Head of caudate nucleus (tissue), 42 donors: ENCODE results near the gene ARHGEF40.

ENCODE experiments used
- DNase-seq, 42 donors: peaks; one replicate each; pipeline versions ENCODE4 v3.0.0 to v3.0.0-alpha.2; 2020 to 2021; ENCODE audit warnings: mixed read lengths in 7 of 42
- intact Hi-C: fragments of 100-400 bp; cut with DNase I; formaldehyde crosslinking; loops from one replicate; pipeline ENCODE4 v1.15.0; 2022

ARHGEF40 gene

DNA sequence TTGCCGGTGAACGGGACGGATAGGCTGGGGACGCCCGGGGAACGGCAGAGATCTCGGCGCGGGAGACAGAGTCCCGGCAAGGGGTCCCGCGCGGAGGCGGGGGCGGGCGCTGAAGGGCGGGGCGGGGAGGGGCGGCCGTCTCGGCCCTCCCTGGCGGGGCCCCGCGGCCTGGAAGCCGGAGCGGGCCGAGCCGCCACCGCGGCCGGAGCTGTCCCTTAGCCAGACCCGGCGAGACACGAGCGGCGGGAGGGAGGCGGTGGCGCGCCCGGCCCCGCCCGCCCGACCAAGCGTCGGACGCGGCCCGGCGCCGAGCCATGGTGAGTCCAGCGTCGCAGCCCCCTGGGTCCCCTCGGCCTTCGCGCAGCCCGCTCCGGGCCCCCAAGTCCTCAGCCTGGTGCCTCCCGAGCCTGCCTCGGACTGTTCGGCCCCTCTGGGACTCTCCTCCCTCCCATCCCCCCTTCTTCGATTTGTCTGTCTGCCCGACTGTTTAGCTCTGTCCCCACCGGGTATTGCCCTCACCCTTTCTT lies at the start of gene ARHGEF40:
TSS of gene ARHGEF40 (plus strand) at position 222 of the 527 bp plus-strand sequence. CDS start at position 315, 93 bp downstream.
- intact Hi-C loops, result no loop called here

DNA sequence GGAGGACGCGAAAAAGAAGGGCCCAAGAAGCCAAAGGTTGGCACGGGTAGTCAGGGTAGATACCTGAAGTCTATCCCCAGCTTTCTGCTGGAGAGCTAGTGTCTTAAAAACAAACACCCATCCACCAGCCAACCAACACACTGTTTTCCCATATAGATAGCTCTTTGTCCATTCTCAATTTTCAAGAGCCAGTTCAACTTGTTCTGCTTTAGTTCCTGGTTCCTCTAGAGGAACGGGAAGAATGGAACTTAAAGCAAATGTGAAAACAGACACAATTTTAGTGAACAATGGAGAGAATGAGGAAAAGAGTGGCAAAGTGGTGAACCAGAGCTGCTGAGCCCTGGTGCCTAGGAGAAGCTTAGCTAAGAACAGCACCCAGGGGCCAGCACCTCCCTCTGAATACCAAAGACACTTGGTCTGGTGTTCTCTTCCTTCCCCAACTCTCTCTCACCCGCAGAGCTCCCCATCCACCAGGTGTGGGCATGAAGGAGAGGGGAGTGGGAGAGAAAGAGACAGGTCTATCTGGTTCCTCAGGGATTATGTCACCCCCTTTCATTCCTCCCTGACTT lies 49.0 kb upstream of the ARHGEF40 start:
- DNase-seq, result no peak
- intact Hi-C loops, result no loop called here

More for the DNA sequence above, at the start of gene ARHGEF40:
- DNase-seq, result peak in 41 of 42 donors; percentile 45 to 90 (median 79)

DNA sequence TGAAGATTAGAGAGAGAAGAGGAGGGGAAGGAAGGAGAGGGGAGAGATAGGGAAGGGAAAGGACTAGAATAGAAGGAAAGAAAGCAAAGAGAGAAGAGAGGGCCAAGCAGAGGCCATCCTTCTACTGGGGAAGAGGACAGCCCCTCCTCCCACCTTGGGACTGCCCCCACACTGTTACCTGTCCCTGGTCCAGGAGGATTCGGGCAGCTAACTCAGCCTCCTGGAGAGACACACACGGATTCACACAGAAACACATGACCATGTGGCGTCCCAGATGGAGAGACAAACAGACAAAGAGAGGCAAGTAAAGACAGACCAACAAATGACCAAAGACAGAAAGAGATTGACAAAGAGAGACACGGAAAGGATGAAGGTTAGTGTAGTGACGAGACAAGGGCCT lies 47.4 kb upstream of the ARHGEF40 start:
- no peak for DNase-seq
- intact Hi-C loops, result no loop called here

DNA sequence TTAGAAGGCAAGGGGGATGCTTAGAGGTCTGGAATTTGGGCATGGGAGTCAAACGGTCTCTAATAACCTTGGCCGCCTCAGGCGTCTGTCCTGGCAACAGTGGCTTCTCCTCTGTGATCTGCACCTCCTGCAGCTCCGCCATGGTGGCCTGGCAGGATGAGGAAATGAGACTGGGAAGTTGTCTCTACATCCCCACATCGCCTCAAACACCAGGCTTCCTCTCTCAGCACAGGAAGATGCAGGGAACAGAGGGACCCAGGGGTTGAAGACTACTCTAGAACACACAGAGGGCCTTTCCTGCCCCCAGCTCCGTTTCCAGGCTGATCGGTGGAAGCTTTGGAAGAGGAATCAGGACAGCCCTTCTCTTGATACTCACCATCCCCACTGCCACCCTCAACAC lies 46.9 kb upstream of the ARHGEF40 start:
- peak in 18 of 42 donors; percentile 28 to 69 (median 44) for DNase-seq

DNA sequence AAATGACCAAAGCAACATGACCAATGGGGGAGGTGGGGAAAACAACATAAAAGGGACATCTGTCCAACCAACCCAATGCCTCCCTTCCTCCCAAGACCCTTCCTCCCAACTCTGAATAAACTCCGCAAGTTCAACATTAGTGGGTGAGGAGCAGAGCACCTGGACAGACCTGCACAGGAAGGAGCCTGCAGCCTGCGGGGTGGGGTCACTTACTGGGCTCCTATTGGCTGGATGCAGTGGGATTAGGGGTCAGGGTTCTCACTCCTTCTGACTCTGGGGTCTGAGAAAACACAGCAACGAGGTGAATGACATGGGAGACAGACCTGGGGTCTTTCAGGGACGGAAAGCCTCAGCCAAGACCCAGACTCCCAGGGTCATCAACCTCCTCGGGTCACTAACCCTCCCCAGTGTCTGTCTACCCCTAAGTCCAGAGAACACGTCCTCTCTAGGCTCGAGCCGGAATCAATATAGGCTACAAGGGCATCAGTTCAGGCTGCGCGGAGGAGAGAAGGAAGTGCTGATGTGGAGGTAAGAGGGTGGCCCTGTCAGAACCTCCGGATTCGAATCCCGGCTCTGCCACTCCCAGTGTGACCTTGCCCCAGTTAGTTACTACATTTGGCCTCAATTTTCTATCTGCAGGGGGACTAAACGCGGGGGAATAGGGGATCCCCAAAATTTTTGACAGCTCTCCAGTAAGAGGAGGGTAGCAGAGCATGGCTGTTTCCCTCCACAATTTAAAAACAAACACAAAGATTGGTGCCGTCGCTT lies 46.1 kb upstream of the ARHGEF40 start:
- intact Hi-C loops, result no loop called here
- peak in 1 of 42 donors; percentile 47 for DNase-seq

More for the DNA sequence above, 46.9 kb upstream of the ARHGEF40 start:
- intact Hi-C loops, result no loop called here

DNA sequence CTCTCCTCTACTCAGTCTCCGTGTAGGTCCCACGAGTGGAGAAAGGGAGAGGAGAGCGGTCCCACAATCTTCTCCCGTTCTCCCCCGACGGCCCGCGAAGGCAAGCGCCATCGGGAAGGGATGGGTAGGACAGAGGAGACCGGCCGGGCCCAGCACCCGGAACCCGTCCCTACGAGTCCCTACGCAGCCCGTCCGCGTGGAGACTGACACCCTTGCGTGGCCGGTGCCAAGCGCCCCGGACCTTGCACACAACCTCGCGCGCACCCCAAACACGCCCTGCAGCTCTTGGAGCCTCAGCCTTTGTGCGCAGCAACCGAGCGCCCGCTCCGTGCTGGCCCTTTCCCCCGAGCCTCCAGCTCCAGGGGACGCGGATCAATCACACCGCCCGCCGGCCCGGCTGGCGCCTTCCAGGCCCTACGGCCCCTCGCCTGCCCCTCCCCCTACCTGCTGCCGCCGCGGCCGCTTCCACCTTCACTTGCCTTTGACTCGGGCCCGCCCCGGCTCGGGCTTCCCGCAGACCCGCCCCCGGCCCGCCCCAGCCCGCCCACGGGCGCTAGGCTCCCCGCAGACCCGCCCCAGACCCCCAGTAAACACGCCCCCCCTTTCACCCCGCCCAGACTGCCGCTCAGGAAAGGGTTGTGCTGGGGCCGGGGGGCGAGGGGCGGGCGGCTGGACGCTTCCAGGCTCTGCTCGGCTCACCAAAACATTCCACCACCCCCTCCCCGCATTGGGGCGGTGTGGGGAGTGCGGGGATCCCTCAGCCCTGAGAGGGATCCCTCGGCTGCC lies 45.3 kb upstream of the ARHGEF40 start, which contains the start of gene NDRG2:
TSS of gene NDRG2 (minus strand) at position 477 of the 786 bp plus-strand sequence. CDS start 1,746 bp downstream, outside the sequence.
- intact Hi-C loops, result loop anchor here (5.0 kb wide), 1 partner anchor 222 kb away; the partner anchor contains the start of gene RNASE1
- DNase-seq, result peak; percentile 46 to 93 (median 81)

DNA sequence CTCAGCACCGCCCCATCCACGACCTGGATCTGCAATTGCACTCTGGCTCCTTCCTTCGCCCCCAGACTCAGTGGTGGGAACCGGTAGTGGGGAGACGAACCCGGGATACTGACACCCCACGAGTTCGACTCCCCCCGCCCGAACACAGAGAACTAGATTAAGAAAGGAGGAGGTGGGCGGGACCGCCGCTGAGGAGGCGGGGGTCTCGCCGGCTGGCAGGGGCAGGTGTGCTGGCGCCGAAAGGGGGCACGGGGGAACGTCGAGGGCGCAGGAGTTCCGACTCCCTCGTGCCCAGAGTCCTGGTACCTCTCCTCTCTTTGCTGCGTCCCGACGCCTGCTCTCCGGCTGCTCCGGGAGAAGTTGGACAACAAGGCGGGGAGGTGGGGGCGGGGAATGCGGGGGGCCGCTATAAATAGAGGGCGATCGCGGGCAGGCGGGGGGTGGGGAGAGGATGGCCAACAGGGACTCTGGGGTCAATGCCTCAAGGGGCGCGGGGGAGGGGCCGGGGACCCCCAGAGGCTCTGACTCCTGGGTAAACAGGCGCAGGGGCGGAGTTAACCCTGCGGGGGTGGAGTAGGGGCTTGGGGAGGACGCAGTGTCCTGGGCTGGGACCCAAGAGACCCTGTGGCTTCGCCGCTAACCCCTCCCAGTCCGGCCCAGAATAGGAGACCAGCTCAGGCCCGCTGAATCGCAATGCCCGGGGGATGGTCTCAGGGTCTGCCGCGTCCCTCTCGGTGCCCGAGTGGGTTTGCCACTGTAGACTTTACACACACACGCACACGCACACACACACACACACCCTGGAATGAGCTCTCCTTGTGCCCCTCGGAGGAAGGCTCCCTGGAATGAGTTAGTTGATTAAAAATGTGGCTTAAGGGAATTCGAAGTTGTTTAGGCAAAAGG lies 44.5 kb upstream of the ARHGEF40 start:
- peak; percentile 75 to 96 (median 89) for DNase-seq
- intact Hi-C loops, result loop anchor here (5.0 kb wide), 1 partner anchor 223 kb away; the partner anchor contains the start of gene RNASE1

DNA sequence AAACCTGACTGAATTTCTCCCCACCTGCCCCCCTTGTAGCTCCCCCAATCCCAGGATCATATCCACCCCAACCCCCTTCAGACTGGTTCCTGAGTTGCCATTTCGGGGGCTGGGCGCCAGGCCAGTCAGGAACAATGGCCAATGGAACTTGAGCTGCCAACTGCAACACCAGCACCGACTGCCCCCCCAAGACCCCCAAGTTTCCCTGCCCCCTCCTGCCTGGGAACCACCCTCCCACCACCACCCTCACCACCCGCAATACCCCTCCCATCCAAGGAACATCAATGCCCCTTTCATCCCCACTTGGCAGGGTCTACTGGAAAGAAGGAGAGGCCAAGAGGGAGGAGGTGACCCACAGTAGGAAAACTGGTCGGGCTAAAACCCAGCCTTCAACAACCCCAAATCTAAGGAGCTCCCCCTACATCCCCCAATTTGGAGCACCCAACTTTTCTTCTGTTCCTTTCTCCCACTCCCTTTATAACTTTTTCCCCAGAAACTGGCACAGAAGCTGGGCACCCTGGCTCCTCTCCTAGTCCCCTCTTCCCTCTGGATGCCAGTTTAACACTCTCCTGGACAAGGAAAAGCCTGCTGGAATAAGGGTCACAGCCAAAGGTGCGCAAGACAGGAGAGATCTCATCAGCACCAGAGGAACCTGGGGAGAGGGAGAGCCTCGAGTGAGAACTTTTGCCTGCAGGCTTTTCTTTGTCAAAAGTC lies 43.7 kb upstream of the ARHGEF40 start:
- DNase-seq, result peak; percentile 72 to 95 (median 87)
- intact Hi-C loops, result loop anchor here (5.0 kb wide), 1 partner anchor 224 kb away; the partner anchor contains the start of gene RNASE1

DNA sequence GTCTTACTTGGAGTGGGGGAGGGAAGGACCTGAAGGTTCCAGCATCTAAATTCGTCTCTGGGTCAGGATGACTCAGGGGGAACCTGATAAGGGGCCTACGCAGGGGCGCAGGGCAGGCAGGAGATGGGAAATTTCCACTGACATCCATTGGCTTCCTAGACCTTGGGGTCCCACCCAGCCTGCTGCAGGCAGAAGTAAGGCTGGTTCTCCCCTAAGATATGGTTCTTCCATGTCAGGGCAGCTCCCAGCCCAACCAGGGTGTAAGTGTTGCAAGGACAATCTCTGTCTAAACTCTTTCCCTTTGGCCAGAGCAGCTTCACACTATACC lies 43.2 kb upstream of the ARHGEF40 start:
- intact Hi-C loops, result loop anchor here (5.0 kb wide), 1 partner anchor 225 kb away; the partner anchor contains the start of gene RNASE1
- DNase-seq, result no peak

DNA sequence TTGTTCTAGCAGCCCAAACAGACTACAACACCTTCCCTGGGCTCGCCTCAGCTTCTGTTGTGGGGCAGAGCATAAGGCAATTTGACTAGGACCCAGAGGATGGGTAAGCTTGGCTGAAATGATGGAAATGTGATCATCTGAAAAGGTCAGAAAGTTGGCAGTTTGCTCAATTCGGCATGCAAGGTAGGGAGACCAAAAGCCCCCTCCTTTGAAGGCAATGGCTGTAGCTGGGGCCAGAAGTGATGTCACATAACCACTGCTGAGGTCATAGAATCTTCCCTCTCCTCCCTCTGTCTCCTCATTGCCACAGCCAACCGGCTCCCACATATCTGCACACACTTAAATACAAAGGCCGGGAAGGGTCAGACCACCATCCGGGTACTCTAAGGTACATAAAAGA lies 40.2 kb upstream of the ARHGEF40 start, which contains the start of gene TPPP2:
TSS of gene TPPP2 (plus strand) at position 301 of the 400 bp plus-strand sequence. CDS start 365 bp downstream, outside the sequence.
- DNase-seq, result no peak
- intact Hi-C loops, result loop anchor here (5.0 kb wide), 1 partner anchor 228 kb away; the partner anchor contains the start of gene RNASE1

DNA sequence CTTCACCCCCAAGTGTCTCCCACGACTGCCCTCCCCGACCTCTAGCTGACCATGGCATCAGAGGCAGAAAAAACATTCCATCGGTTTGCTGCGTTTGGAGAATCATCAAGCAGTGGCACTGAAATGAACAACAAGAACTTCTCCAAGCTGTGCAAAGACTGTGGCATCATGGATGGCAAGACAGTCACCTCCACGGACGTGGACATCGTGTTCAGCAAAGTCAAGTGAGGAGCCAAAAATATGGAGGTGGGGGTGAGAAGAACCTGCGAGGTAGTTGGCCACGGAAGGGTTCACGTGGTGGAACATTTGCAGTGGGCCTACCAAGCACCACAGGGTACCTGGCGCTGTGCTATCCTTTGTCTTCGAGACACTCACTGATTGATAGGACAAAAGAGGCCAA lies 39.6 kb upstream of the ARHGEF40 start:
- DNase-seq, result no peak
- intact Hi-C loops, result no loop called here

DNA sequence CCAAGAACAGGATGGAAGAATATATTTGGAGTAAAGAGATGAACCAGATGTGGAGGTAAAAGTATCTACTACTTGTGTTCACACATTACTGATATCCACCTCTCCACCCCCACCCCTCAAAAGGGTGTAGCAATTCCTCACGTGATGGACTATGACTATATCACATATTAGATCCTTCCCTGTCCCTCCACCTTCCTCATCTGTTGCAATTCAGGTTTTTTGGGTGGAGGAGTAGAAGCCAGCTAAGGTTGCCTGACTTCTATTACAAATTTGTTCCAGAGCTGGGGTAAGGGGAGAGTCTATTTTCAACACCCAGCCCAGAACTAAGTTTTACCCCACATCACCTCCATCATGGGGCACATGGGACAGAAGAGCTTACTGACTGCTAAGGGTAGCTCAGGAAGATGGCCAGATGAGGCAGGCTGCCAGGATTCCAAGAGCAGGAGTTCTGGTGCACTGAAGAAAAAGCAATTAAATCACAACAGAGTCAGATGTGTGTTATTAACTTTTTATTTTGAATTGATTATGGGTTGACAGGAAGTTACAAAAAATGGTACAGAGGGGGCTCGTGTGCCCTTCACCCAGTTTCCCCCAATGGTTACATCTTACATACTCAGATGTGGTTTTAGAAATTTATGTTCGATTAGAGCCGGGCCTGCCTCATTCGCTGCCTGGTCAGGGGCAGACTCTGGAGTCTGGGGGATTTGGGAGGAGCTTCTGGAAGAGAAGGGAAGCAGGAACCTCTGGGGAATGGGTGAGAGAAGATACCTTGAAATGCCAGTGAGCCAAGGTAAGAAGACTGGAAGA lies 37.6 kb upstream of the ARHGEF40 start:
- DNase-seq, result no peak
- intact Hi-C loops, result no loop called here

DNA sequence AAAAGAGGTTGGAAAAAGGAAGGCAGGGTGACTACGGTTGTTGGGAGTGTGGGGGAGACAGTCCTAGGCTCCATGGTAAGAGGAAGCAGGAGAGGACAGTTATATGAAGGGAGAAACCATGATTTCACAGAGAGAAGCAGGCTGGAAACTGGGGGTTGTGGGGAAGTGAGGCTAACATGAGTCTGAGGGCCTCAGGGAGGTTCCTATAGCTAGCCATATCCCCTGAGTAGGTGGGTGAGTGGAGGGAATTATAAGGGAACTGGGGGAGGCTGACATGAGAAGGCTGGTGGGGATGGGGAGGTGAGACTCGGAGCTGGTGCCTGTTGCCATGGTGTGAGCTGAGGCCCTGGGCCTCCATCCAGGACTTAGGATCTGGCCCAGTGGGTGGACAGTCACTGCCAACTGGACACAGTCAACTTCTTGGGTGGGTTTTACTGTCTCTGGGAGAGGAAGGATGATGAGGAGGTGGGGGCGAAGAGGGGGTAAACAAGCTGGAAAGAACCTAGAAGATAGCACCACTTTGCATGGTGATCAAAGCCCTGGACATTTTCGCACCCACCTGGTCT lies 36.9 kb upstream of the ARHGEF40 start:
- DNase-seq, result peak in 1 of 42 donors; percentile 57
- intact Hi-C loops, result no loop called here

DNA sequence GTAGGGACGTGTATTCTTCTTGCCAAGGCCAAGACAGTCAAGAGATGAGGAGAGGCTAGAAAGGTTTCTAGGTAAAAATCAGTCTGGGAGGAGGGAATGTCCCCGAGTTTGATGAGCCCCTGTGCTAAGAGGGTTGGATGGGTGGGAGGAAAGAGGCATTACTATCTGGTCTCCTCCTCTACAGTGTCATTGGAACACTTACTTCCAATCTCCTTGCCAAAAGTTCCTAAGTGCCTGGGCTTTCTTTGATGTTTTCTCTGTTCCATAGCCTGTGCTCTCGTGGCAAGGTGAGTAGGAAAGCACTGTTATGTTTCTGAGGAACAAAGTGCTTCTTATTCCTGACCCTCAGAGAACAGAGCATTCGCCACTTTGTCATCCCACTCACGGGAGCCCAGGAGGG lies 35.4 kb upstream of the ARHGEF40 start, which contains the start of gene RNASE13:
TSS of gene RNASE13 (minus strand) at position 101 of the 400 bp plus-strand sequence. CDS start 519 bp downstream, outside the sequence.
- DNase-seq, result no peak
- intact Hi-C loops, result no loop called here

DNA sequence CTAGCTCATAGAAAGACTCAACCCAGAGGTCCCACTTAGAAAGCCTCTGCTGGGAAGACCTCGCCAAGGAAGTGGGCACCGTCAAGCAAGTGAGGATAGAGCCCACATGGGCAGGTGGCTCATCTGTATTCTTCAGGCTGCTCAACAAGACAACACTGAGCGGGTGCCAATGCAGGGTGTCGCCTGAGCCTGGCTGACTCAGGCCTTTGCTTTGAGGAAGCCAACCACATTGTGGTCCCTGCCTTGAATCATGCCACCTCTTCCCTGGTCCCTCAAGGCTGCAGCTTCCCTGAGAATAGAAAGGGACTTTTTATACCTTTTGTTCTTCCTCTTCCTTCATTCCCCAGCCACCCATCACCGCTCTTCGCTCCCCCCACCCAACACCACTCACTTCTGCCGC lies 33.4 kb upstream of the ARHGEF40 start:
- intact Hi-C loops, result no loop called here
- peak in 6 of 42 donors; percentile 33 to 64 (median 46) for DNase-seq

DNA sequence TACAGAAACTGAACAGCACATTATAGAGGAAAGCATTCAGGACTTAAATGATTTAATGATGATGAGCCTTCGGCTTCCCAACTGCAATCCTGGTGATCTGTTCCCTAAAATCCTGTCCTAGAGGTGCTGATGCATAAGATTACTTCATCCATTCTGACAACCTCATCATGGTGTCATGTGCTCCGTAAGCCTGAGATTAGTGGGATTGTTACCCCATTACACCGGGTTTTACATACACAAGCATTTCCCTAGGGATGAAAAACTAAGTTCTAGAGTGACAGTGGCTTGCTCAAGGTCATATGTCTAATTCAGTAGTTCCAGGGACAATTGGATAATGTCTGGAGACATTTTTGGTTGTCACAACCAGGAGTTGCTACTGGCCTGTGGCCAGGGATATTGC lies 32.9 kb upstream of the ARHGEF40 start:
- intact Hi-C loops, result no loop called here
- DNase-seq, result no peak
